ENCODE results near the gene ZNF136. TPM values are rescaled to one million over a fixed set of nuclear protein-coding genes. Genes with fewer than 3 reads are reported as not detected.

ZNF136 gene
- total and polyA plus RNA-seq, 2 of the 13 experiments (the other 11 are each of a cell fraction or from before 2014, with no cell fraction given) = 2.5 to 10.2 TPM

DNA sequence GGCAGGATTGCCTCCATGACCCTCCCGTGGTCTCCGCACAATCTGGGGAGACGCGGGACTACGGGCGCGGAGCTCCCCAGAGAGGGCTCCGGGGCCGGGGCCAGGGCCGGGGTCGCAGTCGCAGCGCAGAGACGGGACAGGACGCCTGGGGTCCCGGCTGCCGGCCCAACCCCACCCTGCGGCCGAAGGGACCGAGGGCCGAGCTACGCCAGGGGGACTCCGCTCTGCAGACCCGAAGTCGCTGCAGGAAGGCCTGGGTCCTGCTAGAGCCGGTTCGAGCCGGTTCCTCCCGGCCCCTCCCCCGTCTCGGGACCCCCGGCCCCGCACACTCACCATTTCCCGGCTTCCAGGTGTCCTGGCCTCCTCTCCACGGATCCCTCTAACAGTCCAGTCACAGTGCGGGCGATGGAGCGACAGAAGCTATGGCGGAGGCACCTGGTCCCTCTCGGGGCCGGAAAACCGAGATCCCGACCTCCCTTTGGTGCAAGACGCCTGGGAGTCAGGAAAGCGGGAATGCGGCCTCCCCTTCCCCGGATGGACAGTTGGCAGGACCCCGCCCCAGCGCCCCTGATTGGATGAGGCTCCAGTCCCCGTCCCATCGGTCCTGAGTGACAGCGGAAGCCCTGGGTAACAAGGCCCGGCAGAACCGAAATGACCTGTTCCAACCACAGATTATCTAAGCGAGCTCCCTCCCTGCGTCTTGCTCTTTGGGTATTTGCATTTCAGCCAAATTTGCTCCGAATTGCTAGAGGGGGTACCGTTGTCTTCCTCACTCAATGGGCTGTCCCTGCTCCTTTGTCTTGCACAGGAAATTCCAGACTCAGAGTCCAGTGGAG lies 6.5 kb upstream of the ZNF136 start, which contains the start of gene ZNF625 (continued):
- no peak for TF ChIP-seq ZBTB40 (IDR thresholded peaks at IDR 0.05)
- peak; percentile 14; the same call in 1 of the 2 replicates for TF ChIP-seq ZBTB40 (CRISPR knock-in tag; IDR thresholded peaks at IDR 0.05)
- no peak for TF ChIP-seq ZNF678 (CRISPR knock-in tag; IDR thresholded peaks at IDR 0.05)
- no peak for TF ChIP-seq ZNF281 (CRISPR knock-in tag; IDR thresholded peaks at IDR 0.05; ENCODE audit: borderline replicate concordance)
- 0 out of 2 replicates have a peak, but pooled peaks have one; percentile 29 for TF ChIP-seq ZNF224 (CRISPR knock-in tag; IDR thresholded peaks at IDR 0.05)
- TF ChIP-seq, protein P1, sequence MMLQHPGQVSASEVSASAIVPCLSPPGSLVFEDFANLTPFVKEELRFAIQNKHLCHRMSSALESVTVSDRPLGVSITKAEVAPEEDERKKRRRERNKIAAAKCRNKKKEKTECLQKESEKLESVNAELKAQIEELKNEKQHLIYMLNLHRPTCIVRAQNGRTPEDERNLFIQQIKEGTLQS (CRISPR knock-in tag; IDR thresholded peaks at IDR 0.05) = no peak
- TF ChIP-seq ARNT2 (CRISPR knock-in tag; IDR thresholded peaks at IDR 0.05; ENCODE audit: low read depth) = peak; percentile 80
- TF ChIP-seq ZNF12 (CRISPR knock-in tag; IDR thresholded peaks at IDR 0.05) = 0 out of 2 replicates have a peak, but pooled peaks have one; percentile 24
- TF ChIP-seq ZNF260 (CRISPR knock-in tag; IDR thresholded peaks at IDR 0.05; ENCODE audit: borderline replicate concordance, low read depth) = no peak
- TF ChIP-seq ZNF446 (CRISPR knock-in tag; IDR thresholded peaks at IDR 0.05) = peak; percentile 73
- TF ChIP-seq TCF7L2 (IDR thresholded peaks at IDR 0.05; ENCODE audit: low read depth, low read length) = no peak
- TF ChIP-seq ZNF546 (CRISPR knock-in tag; conservative IDR thresholded peaks at IDR 0.05) = peak; percentile 75; the same call in 1 of the 2 replicates
- TF ChIP-seq PRMT3 (CRISPR knock-in tag; IDR thresholded peaks at IDR 0.05; ENCODE audit: borderline replicate concordance, low read depth) = no peak
- no peak for TF ChIP-seq ZNF883 (CRISPR knock-in tag; IDR thresholded peaks at IDR 0.05; ENCODE audit: not compliant biosample characterization)
- TF ChIP-seq ZMAT5 (CRISPR knock-in tag; IDR thresholded peaks at IDR 0.05; ENCODE audit: borderline replicate concordance, low read depth) = no peak
- TF ChIP-seq CHCHD3 (CRISPR knock-in tag; IDR thresholded peaks at IDR 0.05) = peak; percentile 76; the same call in 1 of the 2 replicates

All from HepG2 (cell line).